Chondrocyte (in vitro differentiated cells): ENCODE data around the gene ARMC7. TPM values are rescaled to one million over a fixed set of nuclear protein-coding genes. Genes with fewer than 3 reads are reported as not detected.

Experiments
- DNase-seq: peaks from one replicate; pipeline ENCODE4 v3.0.0; 2021; ENCODE audit warnings: mixed read lengths, low spot score
- H3K27ac Mint-ChIP-seq: one replicate; pipeline ENCODE4 v1.8.0; 2021; ENCODE audit warnings: mild to moderate bottlenecking, moderate library complexity, mixed read lengths; ENCODE audit not compliant: unreplicated experiment
- H3K27me3 Mint-ChIP-seq: 2 replicates; pipeline ENCODE4 v1.8.0; 2021; ENCODE audit warnings: low read depth, mixed read lengths
- H3K36me3 Mint-ChIP-seq: 2 replicates; pipeline ENCODE4 v1.8.0; 2021; ENCODE audit warnings: low read depth, mixed read lengths
- H3K4me1 Mint-ChIP-seq: 2 replicates; pipeline ENCODE4 v1.8.0; 2021; ENCODE audit warnings: low read depth, mild to moderate bottlenecking, mixed read lengths
- H3K4me3 Mint-ChIP-seq: one replicate; pipeline ENCODE4 v1.8.0; 2021; ENCODE audit warnings: mild to moderate bottlenecking, moderate library complexity, mixed read lengths; ENCODE audit not compliant: unreplicated experiment
- H3K9me3 Mint-ChIP-seq: 2 replicates; pipeline ENCODE4 v1.8.0; 2021; ENCODE audit warnings: low read depth, mixed read lengths
- total RNA-seq: library from RNA; stranded (reverse); gene quantifications from 3 replicates; pipeline ENCODE4 v1.2.1, GENCODE V29; 2021
- TF ChIP-seq, protein P1 (sequence below): fragments of 200-600 bp; sonication (generic); IDR thresholded peaks from 2 replicates; pipeline ENCODE4 v1.5.0; 2021; ENCODE audit warnings: antibody characterized with exemption, mild to moderate bottlenecking, moderate library complexity

Gene ARMC7
- total RNA-seq, 1 donor from 2014 or later, result 10.8 TPM

DNA sequence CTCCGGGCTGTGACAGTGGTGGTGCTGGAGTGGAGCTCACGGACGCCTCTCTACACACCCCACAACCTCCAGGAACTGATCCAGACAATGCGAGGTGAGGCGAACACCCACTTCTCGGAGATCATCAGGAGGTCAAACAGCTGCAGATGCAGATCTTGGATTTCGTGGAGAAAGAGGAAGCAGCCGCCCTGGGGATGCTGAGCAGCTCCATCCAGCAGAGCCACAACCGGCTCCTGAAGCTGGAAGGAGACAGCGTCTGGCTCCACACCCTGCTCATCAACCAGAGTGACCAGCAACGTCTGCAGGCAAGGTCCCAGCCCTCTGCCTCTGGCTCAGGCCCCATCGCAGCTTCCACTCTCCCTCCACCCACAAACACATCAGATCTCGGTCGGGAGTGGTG, 35.2 kb upstream of the ARMC7 start:
- Mint-ChIP-seq H3K27me3 (no peaks in the 10 kb centered on the region), H3K4me1 (peaks cover 21% of the 10 kb centered on the region), H3K4me3 (no peak overlapping the region), H3K9me3 (no peaks in the 10 kb centered on the region), H3K27ac (no peak overlapping the region), H3K36me3 (no peaks in the 10 kb centered on the region)
- TF ChIP-seq, protein P1, sequence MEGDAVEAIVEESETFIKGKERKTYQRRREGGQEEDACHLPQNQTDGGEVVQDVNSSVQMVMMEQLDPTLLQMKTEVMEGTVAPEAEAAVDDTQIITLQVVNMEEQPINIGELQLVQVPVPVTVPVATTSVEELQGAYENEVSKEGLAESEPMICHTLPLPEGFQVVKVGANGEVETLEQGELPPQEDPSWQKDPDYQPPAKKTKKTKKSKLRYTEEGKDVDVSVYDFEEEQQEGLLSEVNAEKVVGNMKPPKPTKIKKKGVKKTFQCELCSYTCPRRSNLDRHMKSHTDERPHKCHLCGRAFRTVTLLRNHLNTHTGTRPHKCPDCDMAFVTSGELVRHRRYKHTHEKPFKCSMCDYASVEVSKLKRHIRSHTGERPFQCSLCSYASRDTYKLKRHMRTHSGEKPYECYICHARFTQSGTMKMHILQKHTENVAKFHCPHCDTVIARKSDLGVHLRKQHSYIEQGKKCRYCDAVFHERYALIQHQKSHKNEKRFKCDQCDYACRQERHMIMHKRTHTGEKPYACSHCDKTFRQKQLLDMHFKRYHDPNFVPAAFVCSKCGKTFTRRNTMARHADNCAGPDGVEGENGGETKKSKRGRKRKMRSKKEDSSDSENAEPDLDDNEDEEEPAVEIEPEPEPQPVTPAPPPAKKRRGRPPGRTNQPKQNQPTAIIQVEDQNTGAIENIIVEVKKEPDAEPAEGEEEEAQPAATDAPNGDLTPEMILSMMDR, result no peak
- no peak for DNase-seq

DNA sequence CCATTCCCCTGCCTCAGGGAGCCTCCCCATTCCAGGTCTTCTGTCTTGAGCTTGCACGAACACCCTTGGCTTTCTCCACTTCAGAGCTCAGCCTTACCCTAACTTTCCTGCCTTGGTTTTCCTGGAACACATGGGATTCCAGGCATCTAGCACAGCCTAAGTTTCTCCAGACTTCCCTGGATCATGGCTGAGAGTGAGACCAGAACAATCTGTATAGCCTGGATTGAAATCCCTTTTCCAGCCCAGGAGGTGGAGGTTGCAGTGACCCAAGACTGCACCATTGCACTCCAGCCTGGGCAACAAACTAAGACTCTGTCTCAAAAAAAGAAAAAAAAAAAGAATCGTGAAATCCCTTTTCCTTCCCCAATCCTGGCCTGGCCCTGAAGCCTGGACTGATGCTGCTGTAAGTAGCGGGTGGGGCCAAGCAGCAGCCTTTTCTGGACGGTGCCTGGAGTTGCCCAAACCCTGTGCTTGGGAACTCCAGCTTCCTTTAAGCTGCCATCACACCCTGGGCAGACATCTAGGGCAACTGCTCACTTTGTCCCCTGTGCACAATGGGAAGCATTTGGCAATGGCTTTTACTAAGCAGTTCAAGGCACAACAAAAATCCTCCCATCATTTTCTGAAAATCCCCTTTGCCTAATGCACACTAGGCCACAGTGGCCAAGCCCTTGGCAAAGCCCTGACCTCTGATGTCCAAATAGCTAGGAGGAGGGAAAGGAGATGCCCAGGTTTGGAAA, 34.0 kb upstream of the ARMC7 start:
- Mint-ChIP-seq H3K9me3 (no peaks in the 10 kb centered on the region), H3K27ac (no peak overlapping the region), H3K4me3 (no peak overlapping the region), H3K36me3 (no peaks in the 10 kb centered on the region), H3K4me1 (peaks cover 26% of the 10 kb centered on the region), H3K27me3 (no peaks in the 10 kb centered on the region)
- no peak for DNase-seq
- TF ChIP-seq, protein P1, result no peak

DNA sequence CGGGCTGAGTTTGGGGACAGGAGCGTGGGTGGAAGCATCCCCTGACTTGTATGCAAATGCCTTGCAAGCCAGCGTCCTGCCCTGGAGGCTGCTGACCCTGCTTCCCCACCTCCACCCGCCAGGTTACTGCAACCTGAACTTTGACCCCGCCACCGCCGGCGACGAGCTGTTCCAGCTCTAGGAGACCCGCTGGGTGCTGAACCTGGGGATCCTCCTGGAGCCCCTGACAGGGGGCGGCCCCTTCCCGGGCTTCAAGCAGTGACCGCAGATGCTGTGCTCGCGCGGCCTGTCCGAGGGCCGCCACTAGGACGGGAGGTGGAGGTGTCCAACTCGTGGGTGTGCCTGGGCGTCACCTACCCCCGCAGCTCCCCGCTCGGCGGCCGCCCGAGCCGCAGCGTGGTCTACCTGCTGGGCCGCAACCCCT, 32.7 kb upstream of the ARMC7 start:
- H3K36me3 Mint-ChIP-seq, result no peaks in the 10 kb centered on the region

DNA sequence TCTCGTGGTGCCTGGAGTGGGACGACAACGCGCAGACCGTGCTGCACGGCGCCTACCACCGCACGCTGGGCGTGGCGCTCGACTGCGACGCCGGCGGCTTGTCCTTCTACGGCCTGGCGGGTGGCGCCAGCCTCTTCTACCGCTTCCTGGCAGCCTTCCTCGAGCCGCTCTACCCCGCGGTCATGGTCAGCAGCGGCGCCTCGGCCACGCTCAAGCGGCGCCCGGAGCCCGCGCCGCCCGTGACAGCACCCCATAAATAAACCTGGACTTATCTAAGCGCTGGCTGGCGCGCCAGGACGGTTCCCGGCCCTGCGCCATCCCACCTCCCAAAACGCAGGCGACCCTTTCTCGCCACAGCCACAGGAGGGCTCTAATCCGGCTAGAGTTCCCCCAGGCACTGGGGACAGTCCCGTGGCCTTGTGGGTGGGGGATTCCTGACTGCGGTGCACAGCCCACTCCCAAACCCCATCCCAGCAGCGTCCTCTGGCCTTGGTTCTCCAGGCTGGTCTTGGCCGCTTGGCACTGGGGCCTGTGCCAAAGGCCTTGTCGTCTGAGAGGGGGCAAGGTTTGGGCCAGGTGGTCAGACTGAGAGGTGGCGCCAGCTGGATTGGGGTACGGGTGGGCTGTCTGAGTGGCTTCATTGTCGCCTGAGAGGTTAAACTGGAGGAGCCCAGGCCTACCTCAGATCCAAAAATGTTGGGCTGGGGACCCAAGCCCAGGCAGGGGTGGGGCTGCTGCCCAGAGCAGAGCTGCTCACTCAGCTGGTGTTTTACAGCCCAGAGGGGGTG, 32.1 kb upstream of the ARMC7 start:
- TF ChIP-seq, protein P1, result no peak
- no peak for DNase-seq

More for the DNA sequence above, 32.7 kb upstream of the ARMC7 start:
- Mint-ChIP-seq H3K27me3 (no peaks in the 10 kb centered on the region), H3K9me3 (no peaks in the 10 kb centered on the region), H3K4me1 (peaks cover 28% of the 10 kb centered on the region), H3K4me3 (no peak overlapping the region), H3K27ac (no peak overlapping the region)
- DNase-seq, result no peak
- TF ChIP-seq, protein P1, result no peak

DNA sequence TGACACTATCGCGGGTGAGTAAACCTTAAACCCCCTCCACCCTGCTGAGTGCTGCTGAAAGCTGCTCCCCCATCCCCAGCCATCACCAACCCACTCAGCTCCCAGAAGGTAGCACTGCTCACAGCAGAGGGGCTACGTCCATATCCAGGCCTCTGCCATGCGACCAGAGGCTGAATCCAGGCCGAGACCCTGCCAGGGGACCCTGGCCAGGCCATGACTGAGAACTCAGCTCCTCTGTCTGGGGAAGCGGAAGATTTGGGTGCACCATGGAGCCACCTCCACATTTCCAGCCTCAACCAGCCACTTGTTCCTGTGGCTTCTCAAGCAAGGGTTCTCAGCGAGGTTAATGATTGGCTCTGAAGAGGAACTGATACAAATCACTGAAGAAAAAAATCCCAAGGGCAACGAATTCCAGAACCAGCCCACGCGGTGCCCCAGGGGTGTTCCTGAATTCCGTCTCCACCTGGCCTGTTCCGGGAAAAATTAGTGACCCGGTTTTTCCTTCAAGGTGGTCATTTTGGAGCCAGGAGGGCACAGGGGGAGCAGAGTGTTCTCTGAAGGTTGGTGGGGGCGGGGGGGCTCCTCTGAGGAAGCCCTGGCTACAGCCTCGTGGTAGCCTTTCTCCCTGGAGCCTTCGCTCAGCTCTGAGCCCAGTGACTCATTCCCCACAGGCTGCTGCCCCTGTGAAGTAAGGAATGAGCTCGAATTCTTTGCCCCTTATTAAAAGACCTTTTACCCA, 31.3 kb upstream of the ARMC7 start:
- TF ChIP-seq, protein P1, result no peak
- no peaks in the 10 kb centered on the region for H3K27me3 Mint-ChIP-seq
- no peak overlapping the region for H3K4me3 Mint-ChIP-seq
- peaks cover 36% of the 10 kb centered on the region for H3K4me1 Mint-ChIP-seq
- H3K36me3 Mint-ChIP-seq, result no peaks in the 10 kb centered on the region
- no peak for DNase-seq
- H3K27ac Mint-ChIP-seq, result peak overlapping the region; percentile 90
- H3K9me3 Mint-ChIP-seq, result no peaks in the 10 kb centered on the region

More for the DNA sequence above, 32.1 kb upstream of the ARMC7 start:
- Mint-ChIP-seq H3K4me3 (no peak overlapping the region), H3K4me1 (peaks cover 34% of the 10 kb centered on the region), H3K9me3 (no peaks in the 10 kb centered on the region), H3K27me3 (no peaks in the 10 kb centered on the region), H3K36me3 (no peaks in the 10 kb centered on the region), H3K27ac (peak overlapping the region; percentile 36)
